HG02588 (cell line): ENCODE data around the gene CGREF1.
A peak's percentile ranks its signal among the peaks of the same experiment; 100 is the strongest.
"Not testable (repeated sequence)": the region's sequence is repeated elsewhere in the genome, so short reads cannot be mapped to it uniquely, and the experiment has no call there.

Source experiments
- ATAC-seq: cut with Tn5 transposase; IDR thresholded peaks from one replicate; pipeline ENCODE4 v1.9.1; 2021; ENCODE audit warnings: mild to moderate bottlenecking, moderate library complexity; ENCODE audit not compliant: unreplicated experiment

The CGREF1 gene

DNA sequence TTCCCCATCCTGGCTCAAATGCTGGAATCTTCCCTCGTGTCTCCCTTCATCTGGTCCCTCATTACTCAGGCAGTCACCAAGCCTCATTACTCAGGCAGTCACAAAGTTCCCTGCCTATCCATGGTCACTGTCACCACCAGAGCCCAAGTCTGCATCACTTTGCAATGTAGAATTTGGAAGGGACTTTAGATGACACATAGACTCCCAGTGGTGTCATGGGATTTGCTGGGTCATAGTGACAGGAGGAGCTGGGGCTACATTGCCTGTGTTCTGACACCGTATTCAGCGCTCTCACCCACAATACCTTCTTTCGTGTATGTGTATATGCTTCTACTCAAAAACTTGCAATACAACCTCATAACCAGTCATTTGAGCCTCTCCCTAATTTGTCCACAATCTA, 42.6 kb downstream of the CGREF1 start:
- ATAC-seq: no peak

DNA sequence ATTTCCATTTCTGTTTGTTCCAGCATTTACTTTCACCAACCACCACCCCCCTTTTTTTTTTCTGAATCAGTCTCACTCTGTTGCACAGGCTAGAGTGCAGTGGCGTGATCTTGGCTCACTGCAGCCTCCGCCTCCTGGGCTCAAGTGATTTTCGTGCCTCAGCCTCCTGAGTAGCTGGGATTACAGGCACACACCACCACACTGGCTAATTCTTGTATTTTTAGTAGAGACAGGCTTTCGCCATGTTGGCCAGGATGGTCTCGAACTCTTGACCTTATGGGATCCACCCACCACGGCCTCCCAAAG, 43.4 kb downstream of the CGREF1 start:
- not testable (repeated sequence) for ATAC-seq

DNA sequence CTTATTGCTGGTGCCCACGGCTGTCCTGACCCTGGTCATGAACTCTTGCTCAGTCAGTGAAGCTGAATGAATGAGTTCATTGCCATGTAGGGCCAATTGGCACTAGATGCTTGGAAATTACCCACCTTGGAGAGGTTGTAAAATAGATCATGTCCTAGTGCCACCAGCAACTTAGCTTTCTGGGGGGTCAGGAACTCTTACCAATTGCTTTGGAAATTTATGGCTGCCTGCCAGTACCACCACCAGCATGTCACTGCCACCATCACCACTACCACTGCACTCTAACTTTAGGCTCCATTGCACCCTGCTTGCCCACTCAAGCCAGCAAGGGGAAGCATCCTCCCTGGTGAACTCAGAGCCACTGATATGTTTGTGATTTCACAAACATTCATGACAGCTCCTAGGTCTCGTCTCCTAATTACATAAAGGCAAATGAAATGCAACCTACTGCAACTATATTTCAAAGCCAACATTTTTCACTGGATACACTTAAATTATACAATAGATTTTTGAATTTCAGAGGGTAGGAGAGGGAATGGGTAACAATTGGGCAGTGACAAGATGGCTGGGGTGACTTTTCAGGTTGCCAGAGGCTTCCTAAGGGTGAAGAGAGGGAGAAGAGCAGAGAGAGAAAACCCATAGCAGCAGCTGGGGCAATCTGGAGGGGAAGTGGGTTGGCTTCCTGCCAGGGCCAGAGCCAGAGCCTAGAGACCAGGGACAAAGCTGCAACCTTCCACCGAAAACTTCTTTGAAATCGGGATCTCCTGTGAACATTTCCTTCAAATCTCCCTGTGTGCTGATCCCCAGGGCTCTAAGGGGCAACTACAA, 44.0 kb downstream of the CGREF1 start:
- no peak for ATAC-seq

DNA sequence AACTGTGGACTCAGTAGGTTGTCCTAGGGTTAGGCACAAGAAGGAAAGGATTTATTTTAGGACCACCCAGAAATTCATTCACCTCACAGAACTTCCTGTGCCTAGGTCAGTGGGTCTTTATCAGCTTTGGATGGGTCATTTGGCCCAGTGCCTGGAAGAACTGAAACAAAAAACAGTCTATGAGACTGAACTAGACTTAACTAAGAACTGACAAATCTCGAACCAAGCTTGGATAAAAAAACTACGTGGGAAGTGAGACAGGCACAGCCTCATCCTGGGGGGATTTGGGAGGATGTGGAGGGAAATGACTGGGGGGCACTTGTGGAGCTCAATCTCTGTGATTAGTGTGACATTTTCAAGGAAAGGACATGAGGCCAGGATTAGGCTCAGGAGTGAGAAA, 45.1 kb downstream of the CGREF1 start:
- ATAC-seq: no peak

DNA sequence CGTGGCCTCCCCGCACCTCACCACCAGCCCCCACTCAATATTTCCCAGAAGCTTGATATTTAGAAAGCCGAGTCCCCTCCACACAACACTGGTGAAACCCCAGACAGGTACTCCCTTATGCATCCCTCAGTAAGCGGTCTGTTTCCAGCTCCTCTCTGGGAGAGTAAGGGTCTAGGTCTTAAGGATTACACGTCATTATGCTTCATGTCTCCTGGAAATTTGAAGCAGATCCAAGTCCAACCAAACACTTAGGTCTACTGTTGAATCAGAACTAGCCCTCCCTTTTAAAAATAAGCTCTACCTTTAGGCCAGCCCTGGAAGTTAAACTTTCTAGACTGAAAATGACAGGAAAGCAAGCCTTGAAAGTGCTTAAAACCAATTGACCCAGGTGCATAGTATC, 46.0 kb downstream of the CGREF1 start:
- no peak for ATAC-seq

DNA sequence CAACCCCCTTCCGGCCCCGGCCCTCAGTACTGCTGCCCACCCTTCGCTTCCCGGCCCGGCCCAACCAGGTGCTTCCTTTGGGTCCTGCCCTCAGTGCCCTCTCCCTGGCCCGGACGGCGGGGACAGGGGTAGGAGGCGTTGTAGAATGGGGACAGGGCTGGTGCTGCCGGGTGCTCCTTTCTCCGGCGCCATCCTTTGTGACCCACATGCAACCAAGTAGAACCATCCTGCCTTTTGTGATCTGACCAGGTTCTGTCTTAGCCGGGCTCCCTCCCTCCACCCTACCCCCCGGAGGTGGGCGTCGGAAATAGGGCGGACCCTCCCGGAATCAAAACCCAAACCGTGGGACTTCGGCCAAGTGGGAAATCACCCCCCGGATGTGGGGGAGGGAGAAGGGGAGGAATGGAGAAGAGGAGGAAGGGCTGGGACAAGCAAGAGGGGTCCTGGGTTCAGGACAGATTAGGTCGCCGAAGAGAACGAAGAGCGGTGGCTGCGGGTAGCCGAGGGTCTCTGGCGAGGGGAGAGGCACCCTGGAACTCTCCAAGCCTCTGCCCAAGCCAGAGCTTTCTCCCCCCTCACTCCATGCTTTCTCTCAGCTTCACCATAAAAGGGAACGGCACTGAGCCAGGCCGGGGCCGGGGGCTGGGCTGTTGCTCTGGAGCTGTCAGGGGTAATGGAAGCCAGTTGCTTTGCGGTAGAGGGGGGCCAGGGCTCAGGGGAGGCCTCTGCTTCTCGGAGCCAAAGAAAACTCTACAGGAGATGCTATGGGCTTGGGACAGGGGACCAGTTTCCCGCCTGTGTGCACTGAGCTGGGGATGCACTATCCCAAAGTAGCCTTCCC, 46.7 kb downstream of the CGREF1 start:
- no peak for ATAC-seq

DNA sequence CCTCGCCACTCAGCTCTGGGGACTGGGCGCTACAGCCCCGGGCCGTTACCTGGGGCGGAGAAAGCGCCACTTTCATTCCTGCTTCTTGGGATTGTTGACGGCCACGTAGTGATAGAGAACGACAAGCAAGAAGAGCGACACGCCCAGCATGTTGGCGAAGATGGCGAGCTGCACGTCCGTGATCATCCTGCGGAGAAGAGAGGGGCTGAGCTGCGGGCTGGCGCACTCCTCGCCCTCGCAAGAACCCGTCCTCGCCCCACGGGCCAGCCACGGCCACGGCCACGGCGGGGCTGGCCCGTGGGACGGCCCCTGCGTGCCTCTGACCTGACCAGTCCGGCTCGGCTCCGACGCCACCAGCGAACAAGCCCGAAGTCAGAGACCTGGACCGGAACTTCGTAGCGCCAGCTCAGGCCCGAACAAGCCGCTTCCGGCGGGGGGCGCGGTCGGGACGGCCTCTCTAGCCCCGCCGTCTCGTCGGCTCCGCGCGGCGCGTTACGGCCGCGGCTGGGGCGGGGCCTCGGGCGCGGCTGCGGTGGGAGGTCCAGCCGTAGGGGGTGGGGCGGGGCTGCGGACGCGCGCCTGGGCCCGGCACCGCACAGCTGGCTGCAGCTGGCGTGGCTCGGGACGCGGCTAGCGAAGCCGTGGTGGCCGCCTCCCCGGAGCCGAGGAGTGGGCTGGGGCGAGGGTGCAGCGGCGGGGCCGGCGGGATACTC, 47.5 kb downstream of the CGREF1 start, which contains the start of gene OST4:
Gene OST4, minus strand, starts transcription at position 378 of the 713 bp plus-strand sequence.
- peak; percentile 87 for ATAC-seq

DNA sequence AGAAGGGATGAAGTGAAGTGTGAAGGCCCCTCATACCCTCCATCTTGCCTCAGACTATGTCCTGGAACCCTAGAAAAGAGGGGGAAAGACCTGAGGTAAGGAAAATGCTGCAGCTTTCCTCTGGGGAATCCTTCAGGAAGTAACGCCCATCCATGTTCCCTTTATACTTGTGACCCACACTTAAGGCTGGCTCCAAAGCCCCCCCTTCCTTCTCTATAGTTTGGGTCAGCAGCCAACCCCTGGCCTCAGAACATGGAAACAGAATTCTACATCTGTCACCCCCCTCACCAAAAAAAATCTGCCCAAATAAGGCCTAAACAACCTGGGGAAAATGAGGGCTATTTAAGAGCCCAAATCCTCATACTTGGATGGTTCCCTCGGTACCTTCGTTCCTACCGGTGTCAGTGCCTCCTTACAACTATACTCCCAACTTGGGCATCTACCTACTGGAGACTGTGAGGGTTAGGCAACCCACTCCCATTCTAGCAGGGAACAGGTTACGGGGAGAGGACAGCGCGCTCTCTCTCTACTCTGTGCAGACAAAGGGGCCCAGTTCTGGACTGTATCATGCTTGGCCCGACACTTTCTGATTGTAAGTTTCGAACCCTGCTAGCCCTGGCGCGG, 48.2 kb downstream of the CGREF1 start:
- ATAC-seq: no peak

DNA sequence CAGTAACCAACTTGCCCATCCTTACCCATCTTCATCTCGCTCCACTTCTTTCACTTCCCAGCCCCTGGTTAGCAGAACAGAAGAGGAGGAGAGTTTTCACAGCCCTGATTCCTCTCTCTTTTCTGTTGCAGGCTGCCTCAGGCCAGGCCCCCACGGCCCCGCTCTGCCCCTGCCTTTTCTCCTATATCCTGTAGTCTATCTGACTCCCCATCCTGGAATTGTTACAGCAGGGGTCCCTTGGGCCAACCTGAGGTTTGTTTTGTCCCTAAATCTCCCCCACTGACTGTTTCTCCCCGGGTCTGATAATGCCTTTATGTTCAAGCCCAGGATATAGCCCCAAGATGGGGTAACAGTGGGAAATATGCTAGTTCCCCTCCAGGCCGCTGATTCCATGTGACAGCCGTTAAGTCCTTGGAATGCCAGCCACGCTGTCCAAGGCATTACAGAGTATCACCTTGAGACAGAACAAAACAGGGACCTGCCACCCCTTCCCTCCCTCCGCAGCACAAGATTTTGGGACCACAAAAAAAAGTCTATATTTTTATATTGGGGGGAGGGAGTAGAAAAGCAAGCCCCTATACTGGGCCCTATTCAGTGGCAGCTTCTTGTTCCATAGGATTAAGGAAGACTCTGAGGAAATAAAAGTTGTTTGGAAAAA, 48.8 kb downstream of the CGREF1 start:
- no peak for ATAC-seq

DNA sequence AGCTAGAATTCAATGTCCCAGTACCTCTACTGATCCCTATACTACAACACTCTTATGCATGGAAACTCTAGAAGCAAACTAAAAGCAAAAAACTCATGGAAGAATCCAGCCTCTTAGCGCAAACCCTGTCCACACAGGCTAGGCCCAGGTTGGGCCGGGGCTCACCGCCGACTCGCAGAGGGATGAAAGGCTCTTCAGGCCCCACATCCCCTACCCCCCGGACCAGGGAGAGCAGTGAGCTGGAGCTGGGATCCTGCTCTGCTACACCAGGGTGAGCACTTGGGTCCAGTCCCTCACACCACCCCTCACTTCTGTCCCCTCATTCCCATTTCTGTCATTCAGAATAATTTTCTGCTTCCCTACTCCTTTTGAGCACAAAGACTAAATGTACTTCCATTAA, 49.5 kb downstream of the CGREF1 start:
- ATAC-seq: no peak

DNA sequence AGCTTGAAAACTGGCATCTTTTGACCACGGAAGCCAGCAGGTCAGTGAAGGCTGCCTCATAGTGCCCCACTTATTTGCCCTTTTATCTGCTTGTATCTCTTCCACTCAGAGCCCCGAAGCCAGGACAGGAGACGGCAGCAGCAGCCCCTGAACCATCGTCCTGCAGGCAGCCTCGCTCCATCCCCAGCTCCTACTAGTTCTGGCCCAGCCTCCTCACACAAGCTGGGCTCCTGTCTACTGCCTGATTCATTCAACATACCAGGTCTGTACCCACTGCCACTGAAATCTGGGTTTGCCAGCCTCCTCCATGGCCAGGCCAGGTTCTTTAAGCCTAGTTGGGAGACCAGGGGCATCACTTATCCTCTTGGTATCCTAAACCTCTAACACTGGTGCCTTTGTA, 51.5 kb downstream of the CGREF1 start:
- ATAC-seq: no peak

DNA sequence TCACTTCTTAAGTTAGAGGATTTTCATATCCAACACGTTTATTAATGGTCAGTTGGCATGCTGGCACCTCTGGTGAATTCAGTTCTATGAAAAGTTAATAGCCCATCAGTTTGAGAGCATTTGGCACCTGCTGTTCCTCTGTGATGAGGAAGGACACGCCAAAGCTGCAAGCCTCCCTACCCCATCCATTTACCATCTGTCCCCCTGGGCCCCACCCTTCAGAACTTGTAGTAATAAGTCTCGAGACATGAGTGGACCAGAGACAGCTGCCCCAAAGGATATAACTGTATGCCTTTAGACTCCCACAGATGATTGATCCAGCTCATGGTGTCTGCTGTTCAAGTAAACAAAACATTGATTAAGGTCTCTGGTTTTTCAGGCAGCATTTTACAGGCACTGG, 53.8 kb downstream of the CGREF1 start:
- ATAC-seq: no peak

DNA sequence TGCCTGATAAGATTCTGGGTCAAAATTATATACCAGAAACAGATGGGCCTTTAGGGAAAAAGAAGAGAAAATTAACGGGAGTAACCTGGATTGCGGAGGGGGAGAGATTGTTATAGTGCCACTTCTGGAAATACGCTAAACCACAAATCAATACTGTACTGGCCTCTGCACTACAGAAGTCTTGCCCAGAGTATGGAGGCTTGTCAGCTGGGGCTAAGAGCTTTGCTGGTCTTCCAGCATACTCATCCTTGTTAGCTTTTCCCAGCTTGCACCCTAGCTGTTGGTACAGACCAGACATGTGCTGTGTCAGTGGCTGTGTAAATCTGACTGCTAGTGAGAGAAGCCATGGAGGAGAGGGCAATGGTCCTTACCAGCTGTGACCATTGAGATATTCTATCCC, 58.6 kb downstream of the CGREF1 start:
- no peak for ATAC-seq

DNA sequence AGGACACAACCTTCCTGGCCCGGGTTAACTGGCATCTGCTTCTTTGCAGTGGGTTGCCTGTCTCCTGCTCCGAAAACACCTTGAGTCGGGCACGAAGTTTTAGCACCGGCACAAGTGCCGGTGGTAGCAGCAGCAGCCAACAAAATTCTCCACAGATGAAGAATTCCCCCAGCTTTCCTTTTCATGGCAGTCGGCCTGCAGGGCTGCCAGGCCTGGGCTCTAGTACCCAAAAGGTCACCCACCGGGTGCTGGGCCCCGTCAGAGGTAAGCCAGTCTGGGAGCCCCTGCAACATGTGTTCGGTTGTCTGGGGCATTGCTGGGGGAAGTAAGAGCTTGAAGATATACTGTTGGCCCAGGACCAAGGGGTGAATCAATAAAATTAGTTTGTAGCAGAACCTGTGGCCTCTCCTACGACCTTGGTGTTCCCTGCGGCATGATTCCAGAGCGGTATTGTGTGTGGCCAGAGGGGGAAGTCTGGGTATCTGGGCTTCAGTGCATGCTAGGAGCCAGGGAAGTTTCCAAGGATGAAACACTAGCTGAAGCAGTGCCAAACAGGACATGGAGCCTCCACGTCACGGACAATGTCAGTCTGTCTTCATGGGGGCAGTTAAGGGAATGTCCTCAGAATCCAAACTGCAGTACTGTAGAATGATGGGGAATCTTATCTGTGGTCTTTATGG, 59.6 kb downstream of the CGREF1 start:
- no peak for ATAC-seq

DNA sequence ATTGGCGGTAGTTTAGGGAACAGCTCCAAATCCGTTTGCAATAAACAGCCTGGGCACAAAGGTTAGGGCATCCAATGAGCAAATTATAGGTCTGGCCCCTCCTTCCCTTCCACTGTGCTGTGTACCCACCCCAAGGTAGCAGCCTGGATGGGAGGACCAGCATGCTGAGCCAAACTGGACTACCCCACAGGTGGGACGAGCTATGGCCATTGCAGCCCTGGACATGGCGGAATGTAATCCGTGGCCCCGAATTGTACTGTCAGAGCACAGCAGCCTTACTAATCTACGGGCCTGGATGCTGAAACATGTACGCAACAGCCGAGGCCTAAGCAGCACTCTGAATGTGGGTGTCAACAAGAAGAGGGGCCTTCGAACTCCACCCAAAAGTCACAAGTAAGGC, 60.7 kb downstream of the CGREF1 start:
- ATAC-seq: no peak

DNA sequence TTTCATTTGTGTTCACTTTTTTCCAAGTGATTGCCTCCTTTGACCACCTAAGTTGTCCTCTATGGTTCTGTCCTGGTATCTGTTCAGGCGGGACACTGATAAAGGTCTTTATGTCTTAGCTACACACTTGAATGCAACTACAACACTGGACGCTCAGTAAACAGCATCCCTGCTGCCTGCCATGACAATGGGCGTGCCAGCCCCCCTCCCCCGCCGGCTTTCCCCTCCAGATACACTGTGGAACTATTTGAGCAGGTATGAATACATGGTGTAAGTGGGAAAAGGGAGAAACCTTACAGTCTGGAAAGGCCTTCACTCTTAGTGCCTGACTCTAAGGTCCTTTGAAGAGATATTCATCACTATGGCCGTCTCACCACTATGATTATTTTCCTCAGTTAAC, 61.7 kb downstream of the CGREF1 start:
- no peak for ATAC-seq

DNA sequence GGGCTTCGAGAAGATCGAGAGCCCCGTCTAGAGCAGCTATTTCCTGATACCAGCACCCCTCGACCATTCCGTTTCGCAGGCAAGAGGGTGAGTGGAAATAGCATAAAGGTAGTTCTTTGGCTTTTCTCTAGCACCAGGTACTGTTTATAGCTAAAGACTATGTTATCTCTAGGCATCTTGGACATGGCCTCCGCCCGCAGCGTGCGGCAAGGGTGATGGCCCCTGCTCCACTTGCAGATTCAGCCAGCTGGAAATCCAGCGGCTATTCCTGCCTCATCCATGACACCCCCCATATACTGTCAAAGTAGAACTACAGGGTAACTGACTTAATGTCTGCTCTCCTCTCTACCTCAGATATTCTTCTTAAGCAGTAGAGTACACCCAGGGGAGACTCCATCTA, 64.2 kb downstream of the CGREF1 start:
- no peak for ATAC-seq

DNA sequence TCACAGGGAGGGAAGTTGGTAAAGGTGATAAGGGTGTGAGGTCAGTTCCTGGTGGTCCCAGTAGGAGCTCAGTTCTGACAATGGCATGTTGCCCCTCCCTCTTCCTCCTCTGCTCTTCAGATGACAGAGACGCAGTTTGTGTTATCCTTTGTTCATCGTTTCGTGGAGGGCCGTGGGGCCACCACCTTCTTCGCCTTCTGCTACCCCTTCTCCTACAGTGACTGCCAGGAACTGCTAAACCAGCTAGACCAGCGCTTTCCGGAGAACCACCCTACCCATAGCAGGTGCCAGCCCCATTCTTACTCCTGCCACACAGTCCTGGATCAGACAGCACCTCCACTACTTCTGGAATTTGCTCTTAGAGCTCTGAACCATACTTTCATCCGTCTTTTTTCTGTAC, 65.2 kb downstream of the CGREF1 start:
- no peak for ATAC-seq

DNA sequence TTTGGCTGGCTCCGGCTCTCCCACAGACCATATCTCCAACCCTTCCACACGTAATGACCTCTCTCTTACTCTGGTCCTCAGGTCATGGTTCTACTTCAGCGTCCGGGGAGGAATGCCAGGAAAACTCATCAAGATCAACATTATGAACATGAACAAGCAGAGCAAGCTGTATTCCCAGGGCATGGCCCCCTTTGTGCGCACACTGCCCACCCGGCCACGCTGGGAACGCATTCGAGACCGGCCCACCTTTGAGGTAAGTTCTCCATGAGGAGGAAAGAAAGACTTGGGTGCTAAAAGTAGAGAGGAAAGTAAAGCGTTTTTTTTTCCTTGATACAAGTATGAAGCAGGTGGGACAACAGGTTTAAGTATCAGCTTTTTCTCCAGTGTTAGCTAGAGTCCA, 65.6 kb downstream of the CGREF1 start:
- no peak for ATAC-seq
